Aorta (tissue), 5 donors: ENCODE measurements around the gene ELAVL1. TPM values are rescaled to one million over a fixed set of nuclear protein-coding genes. Genes with fewer than 3 reads are reported as not detected.
"Not testable (repeated sequence)": the region's sequence is repeated elsewhere in the genome, so short reads cannot be mapped to it uniquely, and the experiment has no call there.

Experiments
- ATAC-seq: fragments of 200-7000 bp; cut with Tn5 transposase; one replicate; pipeline ENCODE4 v1.9.1; 2022; ENCODE audit warnings: moderate library complexity; ENCODE audit not compliant: low FRiP score
- DNase-seq, 2 donors: peaks; one replicate each; pipeline ENCODE4 v3.0.0-alpha.2; 2020
- H3K27ac ChIP-seq, 2 donors: one replicate each; pipeline ENCODE4 v1.5.1; 2013; ENCODE audit warnings: low read length in 2 of 2, mild to moderate bottlenecking in 2 of 2, moderate library complexity in 2 of 2, control low read depth in 1 of 2, inconsistent platforms in 1 of 2, low read depth in 1 of 2
- H3K27me3 ChIP-seq, 2 donors: one replicate each; pipeline ENCODE4 v1.6.1; 2013; ENCODE audit warnings: control low read depth in 1 of 2, low read length in 1 of 2, mild to moderate bottlenecking in 1 of 2, moderate library complexity in 1 of 2; ENCODE audit not compliant: insufficient read depth in 2 of 2, control insufficient read depth in 1 of 2
- H3K36me3 ChIP-seq, 2 donors: one replicate each; pipeline ENCODE4 v1.6.1; 2013; ENCODE audit warnings: control low read depth in 1 of 2, low read length in 1 of 2, mild to moderate bottlenecking in 1 of 2; ENCODE audit not compliant: insufficient read depth in 2 of 2, control insufficient read depth in 1 of 2
- H3K4me1 ChIP-seq, 2 donors: one replicate each; pipeline ENCODE4 v1.6.1; 2013; ENCODE audit warnings: low read length in 2 of 2, control low read depth in 1 of 2, mild to moderate bottlenecking in 1 of 2, moderate library complexity in 1 of 2; ENCODE audit not compliant: insufficient read depth in 2 of 2, control insufficient read depth in 1 of 2
- H3K4me3 ChIP-seq, 2 donors: one replicate each; pipeline ENCODE4 v1.5.1; 2013; ENCODE audit warnings: low read length in 2 of 2, control low read depth in 1 of 2, mild to moderate bottlenecking in 1 of 2
- H3K9me3 ChIP-seq: one replicate; pipeline ENCODE4 v1.6.1; 2013; ENCODE audit warnings: mild to moderate bottlenecking, low read length; ENCODE audit not compliant: control insufficient read depth
- WGBS, 2 donors: extraction: QIAGEN DNeasy Blood & Tissue Kit; methylation state at CpG; one replicate each; pipeline ENCODE4 v1.1.7; 2013; 5-methylcytosine and 5-hydroxymethylcytosine counted together
- intact Hi-C, 2 donors: fragments of 100-400 bp; cut with DNase I; formaldehyde crosslinking; loops; one replicate each; pipeline versions ENCODE4 v1.14.2 to v1.15.0; 2022
- polyA plus RNA-seq, 2 donors: library from polyadenylated mRNA; stranded (reverse); fragments of 200-250 nt; gene quantifications; one replicate each; pipeline ENCODE4 v1.2.3, GENCODE V29; 2013
- total RNA-seq, 2 donors: library from RNA; stranded (reverse); fragmentation: NEBNext Ultra II Directional; extraction: Animal tissue kit (Norgen Biotek cat#: 25700); gene quantifications; one replicate each; pipeline ENCODE4 v1.2.1, GENCODE V29; 2021
- donor health status: healthy with polysubstance abuse.
- donor health status: Bipolar disorder and iron deficiency.
- donor health status: DM: no; HTN: no; CAD: no.
- donor health status: DM: no; HTN: no; CAD: no.
- donor health status: DM: yes; HTN: yes; CAD: no.

ELAVL1 gene
- total and polyA plus RNA-seq, 4 donors: 8.1 to 48.9 (median 36.4) TPM

DNA sequence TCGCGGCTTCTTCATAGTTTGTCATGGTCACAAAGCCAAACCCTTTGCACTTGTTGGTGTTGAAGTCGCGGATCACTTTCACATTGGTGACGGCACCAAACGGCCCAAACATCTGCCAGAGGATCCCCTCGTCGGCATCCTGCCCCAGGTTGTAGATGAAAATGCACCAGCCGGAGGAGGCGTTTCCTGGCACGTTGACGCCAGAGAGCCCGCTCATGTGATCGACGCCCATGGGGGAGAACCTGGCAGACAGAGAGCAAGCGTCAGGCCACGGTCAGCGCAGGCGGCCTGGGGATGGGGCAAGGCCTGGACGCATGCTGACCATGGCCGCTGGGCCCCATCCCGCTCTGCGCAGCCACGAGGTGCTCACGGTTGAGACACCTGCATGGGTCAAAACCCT lies 41.9 kb downstream of the ELAVL1 start:
- intact Hi-C loops: no loop called here
- DNase-seq (no peak), ATAC-seq (no peak)
- H3K27ac ChIP-seq: no peak overlapping the region
- no peaks in the 10 kb centered on the region for H3K4me1 ChIP-seq
- peaks cover 3% of the 10 kb centered on the region in 2 donors for H3K36me3 ChIP-seq
- 94 to 95% methylated on average over 25 of the region's 25 CpGs for WGBS, 2 donors
- no peak overlapping the region for H3K4me3 ChIP-seq
- H3K27me3 ChIP-seq: no peaks in the 10 kb centered on the region
- no peaks in the 10 kb centered on the region for H3K9me3 ChIP-seq

DNA sequence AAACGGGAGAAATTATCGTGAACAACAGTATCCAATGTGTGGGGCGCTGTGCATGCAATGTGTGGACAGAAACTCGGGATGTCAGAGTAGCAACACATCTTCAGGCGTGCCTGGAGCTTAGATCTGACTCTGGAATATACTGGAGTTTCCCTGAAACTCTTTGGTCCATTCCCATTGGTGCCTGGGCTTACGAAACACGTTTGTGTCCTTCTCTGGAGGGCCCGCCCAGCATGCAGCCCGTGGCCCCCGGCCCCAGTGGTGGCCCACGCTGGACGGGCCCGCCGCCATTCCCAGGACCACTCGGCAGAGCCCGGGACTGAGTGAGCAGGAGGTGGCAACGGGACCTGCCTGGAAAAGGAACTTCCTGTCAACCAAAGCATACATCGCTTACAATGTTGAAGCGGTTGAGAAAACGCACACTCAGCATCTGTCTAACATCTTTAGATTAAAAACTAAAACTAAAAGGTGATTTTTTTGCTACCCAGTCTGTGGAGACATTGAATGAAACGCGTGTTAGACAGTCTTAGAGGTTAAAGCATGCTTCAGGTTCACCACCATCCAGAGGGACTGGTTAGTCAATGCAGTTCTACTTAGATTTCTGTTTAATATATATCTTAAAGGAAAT lies 42.7 kb downstream of the ELAVL1 start:
- H3K36me3 ChIP-seq: peaks cover 3% of the 10 kb centered on the region in 2 donors
- WGBS, 2 donors: 86 to 88% methylated on average over 22 of the region's 22 CpGs
- no peaks in the 10 kb centered on the region for H3K27me3 ChIP-seq
- intact Hi-C loops: no loop called here
- H3K4me1 ChIP-seq: no peaks in the 10 kb centered on the region
- no peak overlapping the region for H3K27ac ChIP-seq
- ATAC-seq (no peak), DNase-seq (no peak)
- H3K9me3 ChIP-seq: no peaks in the 10 kb centered on the region
- no peak overlapping the region for H3K4me3 ChIP-seq

DNA sequence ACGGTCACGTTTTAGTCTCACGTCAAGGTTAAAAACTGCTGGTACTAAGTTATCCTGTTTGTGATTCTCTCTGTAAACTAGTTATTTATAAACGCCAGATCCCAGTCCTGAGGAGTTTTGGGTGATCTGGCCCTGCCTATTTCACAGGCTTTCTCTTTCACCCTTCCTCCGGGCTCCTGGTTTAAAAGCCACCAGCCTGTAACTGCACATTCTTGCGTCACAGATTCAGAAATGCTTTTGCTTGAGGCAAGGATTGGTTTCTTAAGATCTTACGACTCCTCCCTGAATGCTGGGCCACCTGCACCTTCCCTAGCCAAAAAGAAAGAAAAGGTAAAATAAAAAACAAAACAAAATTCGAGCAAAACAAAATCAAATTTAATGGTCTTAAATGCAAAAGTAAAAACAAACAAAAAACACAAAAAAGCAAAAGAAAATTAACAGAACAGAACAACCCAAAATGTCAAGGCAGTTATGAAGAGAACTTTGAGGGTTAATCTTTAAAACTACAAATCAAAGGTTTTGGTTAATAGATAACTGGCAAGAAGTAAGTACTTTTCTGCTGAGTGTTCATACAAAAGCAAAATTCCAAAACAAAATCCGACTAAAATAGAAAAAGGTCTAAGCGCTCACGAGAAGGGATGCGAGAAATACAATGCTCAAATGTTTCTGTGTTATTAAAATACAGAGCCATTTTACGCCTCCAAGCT lies 43.4 kb downstream of the ELAVL1 start:
- Histone ChIP-seq H3K36me3 (peaks cover 0 to 3% of the 10 kb centered on the region in 2 donors), H3K27ac (no peak overlapping the region), H3K27me3 (no peaks in the 10 kb centered on the region), H3K4me3 (no peak overlapping the region), H3K4me1 (no peaks in the 10 kb centered on the region), H3K9me3 (no peaks in the 10 kb centered on the region)
- WGBS, 2 donors: 84 to 85% methylated on average over 13 of the region's 13 CpGs
- DNase-seq (no peak), ATAC-seq (no peak)
- intact Hi-C loops: no loop called here

DNA sequence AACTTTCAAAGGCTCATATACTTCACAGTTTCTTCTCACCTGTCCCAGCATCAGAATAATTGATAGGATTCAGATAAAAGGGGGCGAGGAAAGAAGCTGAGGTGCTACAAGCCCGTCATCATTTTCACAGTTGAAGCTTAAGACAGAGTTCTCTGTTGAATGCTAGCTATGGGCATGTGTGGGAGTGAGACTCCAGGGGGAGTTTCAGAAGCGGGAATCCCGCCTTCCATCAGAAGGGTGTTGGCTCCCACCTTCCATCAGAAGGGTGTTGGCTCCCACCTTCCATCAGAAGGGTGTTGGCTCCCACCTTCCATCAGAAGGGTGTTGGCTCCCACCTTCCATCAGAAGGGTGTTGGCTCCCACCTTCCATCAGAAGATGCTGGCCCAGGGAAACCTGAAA lies 44.4 kb downstream of the ELAVL1 start:
- H3K27me3 ChIP-seq, ATAC-seq, H3K4me1 ChIP-seq, intact Hi-C loops, H3K4me3 ChIP-seq, H3K27ac ChIP-seq, DNase-seq, H3K36me3 ChIP-seq, H3K9me3 ChIP-seq: not testable (repeated sequence)
- 90 to 95% methylated on average over 4 of the region's 4 CpGs for WGBS, 2 donors

DNA sequence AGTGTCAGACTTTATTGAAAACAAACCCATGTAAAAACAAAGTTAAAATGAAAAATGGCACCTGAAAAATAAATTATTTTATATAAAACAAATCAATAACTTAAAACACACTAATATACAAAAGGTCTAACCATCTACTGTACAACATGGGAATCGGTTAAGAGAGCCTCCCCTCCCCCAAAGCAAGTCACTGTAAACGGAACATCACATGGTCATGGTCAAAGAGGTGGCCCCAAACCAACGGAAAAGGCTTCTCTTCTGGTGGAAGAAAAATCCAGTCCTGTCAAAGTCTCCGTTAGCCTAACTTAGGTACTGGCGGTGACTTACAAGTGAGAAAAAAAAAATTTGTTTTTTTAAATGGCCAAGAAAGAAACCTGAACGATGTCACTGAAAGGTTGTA lies 46.2 kb downstream of the ELAVL1 start:
- Histone ChIP-seq H3K4me1 (no peaks in the 10 kb centered on the region), H3K36me3 (peaks cover 0 to 3% of the 10 kb centered on the region in 2 donors), H3K27ac (no peak overlapping the region), H3K4me3 (no peak overlapping the region), H3K9me3 (no peaks in the 10 kb centered on the region), H3K27me3 (no peaks in the 10 kb centered on the region)
- WGBS, 2 donors: 62 to 68% methylated on average over 6 of the region's 6 CpGs
- intact Hi-C loops: no loop called here
- DNase-seq (no peak), ATAC-seq (no peak)

DNA sequence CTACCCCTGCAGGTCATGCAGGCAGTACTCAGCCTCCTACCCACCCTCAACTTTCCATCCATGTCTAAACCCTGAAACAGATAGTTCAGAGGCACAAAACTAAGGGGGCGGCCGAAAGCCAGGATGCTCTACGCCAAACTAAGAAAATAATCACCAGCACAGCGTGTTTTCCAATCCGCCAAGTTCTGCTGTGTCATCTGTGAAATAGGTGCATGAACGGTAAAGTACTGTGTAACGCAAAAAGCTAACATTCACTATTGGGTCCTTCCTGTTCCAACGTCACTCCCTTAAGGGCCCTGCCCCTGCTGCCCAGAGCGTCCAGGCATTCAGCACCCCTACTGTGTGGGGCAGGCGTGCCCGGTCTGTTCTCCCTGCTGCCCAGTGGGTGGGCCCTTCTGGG lies 49.7 kb downstream of the ELAVL1 start:
- Histone ChIP-seq H3K4me3 (no peak overlapping the region), H3K9me3 (no peaks in the 10 kb centered on the region), H3K27me3 (no peaks in the 10 kb centered on the region), H3K36me3 (no peaks in the 10 kb centered on the region), H3K4me1 (no peaks in the 10 kb centered on the region), H3K27ac (no peak overlapping the region)
- 86% methylated on average over 11 of the region's 11 CpGs for WGBS, 2 donors
- DNase-seq (no peak), ATAC-seq (no peak)
- intact Hi-C loops: no loop called here

GRCh38 chr19:7953576-7953975 lies 51.9 kb downstream of the ELAVL1 start:
- WGBS, 2 donors: 61 to 77% methylated on average over 7 of the region's 7 CpGs
- H3K4me1 ChIP-seq: no peaks in the 10 kb centered on the region
- no peaks in the 10 kb centered on the region for H3K9me3 ChIP-seq
- DNase-seq: no peak
- H3K36me3 ChIP-seq: no peaks in the 10 kb centered on the region
- H3K27ac ChIP-seq: no peak overlapping the region
- H3K27me3 ChIP-seq: no peaks in the 10 kb centered on the region
- no peak for ATAC-seq
- no peak overlapping the region for H3K4me3 ChIP-seq
- intact Hi-C loops: no loop called here

GRCh38 chr19:7953060-7953459 lies 52.4 kb downstream of the ELAVL1 start:
- no peaks in the 10 kb centered on the region for H3K9me3 ChIP-seq
- ATAC-seq (no peak), DNase-seq (no peak)
- H3K4me1 ChIP-seq: no peaks in the 10 kb centered on the region
- no peak overlapping the region for H3K4me3 ChIP-seq
- H3K36me3 ChIP-seq: no peaks in the 10 kb centered on the region
- H3K27me3 ChIP-seq: no peaks in the 10 kb centered on the region
- H3K27ac ChIP-seq: no peak overlapping the region
- WGBS, 2 donors: 21 to 24% methylated on average over 3 of the region's 3 CpGs
- intact Hi-C loops: no loop called here

DNA sequence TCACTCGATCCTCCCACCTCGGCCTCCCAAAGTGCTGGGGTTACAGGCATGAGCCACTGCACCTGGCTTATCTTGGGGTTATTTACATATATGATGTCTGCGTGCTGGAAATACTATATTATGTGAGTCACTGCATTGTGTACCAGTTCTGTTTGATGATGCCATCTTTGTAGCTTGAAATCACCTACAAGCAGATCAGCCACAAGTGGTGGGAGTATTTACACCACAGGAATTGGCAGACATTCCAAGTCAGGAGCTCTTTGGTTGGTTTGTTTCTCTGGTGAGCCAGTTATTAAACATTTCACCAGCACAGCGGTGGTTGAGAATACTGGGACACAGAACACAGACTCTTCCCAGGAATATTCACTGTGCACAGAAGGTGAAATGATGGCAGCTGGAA lies 57.5 kb downstream of the ELAVL1 start:
- Histone ChIP-seq H3K4me1 (no peaks in the 10 kb centered on the region), H3K9me3 (no peaks in the 10 kb centered on the region), H3K27me3 (no peaks in the 10 kb centered on the region), H3K4me3 (no peak overlapping the region), H3K36me3 (no peaks in the 10 kb centered on the region), H3K27ac (no peak overlapping the region)
- 97% methylated on average over 4 of the region's 4 CpGs for WGBS, 2 donors
- DNase-seq (no peak), ATAC-seq (no peak)
- intact Hi-C loops: loop anchor here in 1 of 2 donors (5.0 to 10.0 kb wide), 2 partner anchors 54 to 307 kb away; no protein-coding TSS in a partner anchor
